Measurements from ENCODE around the gene PARD3B. TPM values are rescaled to one million over a fixed set of nuclear protein-coding genes. Genes with fewer than 3 reads are reported as not detected.

PARD3B gene
- total RNA-seq, 1 experiment from 2014 or later = 6.4 TPM

GRCh38 chr2:205556841-205557539 is 1011.7 kb downstream of the PARD3B start:
- Histone ChIP-seq H3K4me2 (ENCODE audit: insufficient read depth, insufficient read length, low read length) (no peak overlapping the region), H3K18ac (ENCODE audit: insufficient read length, low read depth, low read length) (no peak overlapping the region), H3K23ac (ENCODE audit: insufficient read length, low read depth, low read length) (no peak overlapping the region), H3K14ac (ENCODE audit: insufficient read depth, low read length) (peak overlapping the region; percentile 68; the same call in 1 of the 2 replicates), H4K8ac (replicated peaks; ENCODE audit: insufficient read length, low read depth, low read length) (no peak overlapping the region), H3K56ac (ENCODE audit: insufficient read length, low read depth, low read length) (no peak overlapping the region), H2BK15ac (ENCODE audit: low read depth, low read length) (no peak overlapping the region), H2BK20ac (ENCODE audit: low read depth, low read length, poor library complexity, severe bottlenecking) (no peak overlapping the region), H4K91ac (ENCODE audit: insufficient read length, low read depth, low read length) (no peak overlapping the region), H4K20me1 (ENCODE audit: control insufficient read depth, insufficient read depth, insufficient read length) (no peaks in the 10 kb centered on the region), H2BK120ac (ENCODE audit: low read depth, low read length, poor library complexity, severe bottlenecking) (no peak overlapping the region), H3K23me2 (ENCODE audit: insufficient read length, low read depth, low read length, poor library complexity, severe bottlenecking) (no peaks in the 10 kb centered on the region), H3K9ac (ENCODE audit: extremely low read depth, insufficient read length, low read length) (no peak overlapping the region), H3K27ac (ENCODE audit: insufficient read length, low read depth, low read length) (no peak overlapping the region), H3K4me1 (ENCODE audit: insufficient read depth, low read length) (peaks cover 4% of the 10 kb centered on the region; the same call in 1 of the 2 replicates), H3K9me3 (ENCODE audit: control insufficient read depth, low read depth, low read length) (no peaks in the 10 kb centered on the region), H2BK5ac (ENCODE audit: insufficient read length, low read length) (no peak overlapping the region), H4K5ac (ENCODE audit: insufficient read length, low read depth, low read length) (no peak overlapping the region), H3K79me1 (ENCODE audit: insufficient read depth, low read depth, low read length, poor library complexity, severe bottlenecking) (no peaks in the 10 kb centered on the region), H3K79me2 (ENCODE audit: insufficient read depth, low read length) (no peaks in the 10 kb centered on the region), H3K27me3 (ENCODE audit: insufficient read depth, low read length) (no peaks in the 10 kb centered on the region), H3T11ph (ENCODE audit: low read length) (no peak overlapping the region), H2AK5ac (ENCODE audit: insufficient read length, low read length) (no peak overlapping the region), H3K4ac (ENCODE audit: low read depth, low read length) (no peak overlapping the region), H2BK12ac (ENCODE audit: insufficient read length, low read depth, low read length) (no peak overlapping the region), H2AFZ (ENCODE audit: low read length) (no peak overlapping the region)
- no peak overlapping the region for H3K4me3 Mint-ChIP-seq
- no peaks in the 10 kb centered on the region; a peak in 2 of 7 replicates for H3K36me3 Mint-ChIP-seq (ENCODE audit: insufficient read depth in 1 of 3, low read depth in 3 of 3)
- peak overlapping the region in 1 of 3 experiments; percentile 42; a peak in 1 of 7 replicates for H3K27ac Mint-ChIP-seq
- H3K27me3 Mint-ChIP-seq (ENCODE audit: low read depth) = no peaks in the 10 kb centered on the region
- peaks cover 22 to 29% of the 10 kb centered on the region in 2 experiments for H3K4me1 Mint-ChIP-seq
- peak; percentile 45 for DNase-seq
- WGBS (ENCODE audit: extremely low coverage, insufficient read length, low lambda C conversion rate) = no CpG with 5 or more reads among the region's 18 CpGs
- peak; percentile 52; the same call in 2 of the 3 replicates for TF ChIP-seq CTCF (conservative IDR thresholded peaks at IDR 0.05)
- H3K9me3 Mint-ChIP-seq = no peaks in the 10 kb centered on the region

Data from H9 (cell line).